ENCODE results near the gene MYO15A.

DNA sequence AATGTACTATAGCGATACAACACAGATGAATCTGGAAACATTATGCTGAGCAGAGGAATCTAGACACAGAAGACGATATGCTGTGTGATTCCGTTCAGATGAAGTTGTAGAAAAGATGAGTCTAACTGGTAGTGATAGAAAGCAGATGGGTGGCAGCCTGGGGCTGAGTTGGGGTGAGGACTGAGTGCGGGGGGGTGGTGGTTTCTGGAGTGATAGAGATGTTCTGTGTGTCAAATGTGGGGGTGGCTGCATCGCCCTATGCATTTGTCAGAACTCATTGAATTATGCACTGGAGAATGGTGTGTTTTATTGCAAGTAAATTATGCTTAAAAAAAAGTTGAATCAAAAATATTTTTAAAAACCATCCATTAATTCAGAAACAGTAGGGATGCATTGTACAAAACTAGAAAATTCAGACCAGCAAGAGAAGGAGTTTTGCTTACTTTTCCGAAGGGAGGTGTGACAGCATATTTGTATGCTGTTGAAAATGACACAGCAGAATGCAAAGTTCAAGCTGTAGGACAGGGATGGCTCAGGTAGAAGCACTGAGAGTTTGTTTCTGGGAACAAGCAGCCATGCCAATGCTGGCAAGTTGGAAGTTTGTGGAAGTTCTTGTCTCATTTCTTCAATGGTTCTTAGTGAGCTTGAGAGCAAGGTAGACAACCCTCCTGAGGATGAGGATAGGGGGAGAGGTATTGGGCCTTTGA lies 33.8 kb upstream of the MYO15A start:
- TF ChIP-seq, protein P1, sequence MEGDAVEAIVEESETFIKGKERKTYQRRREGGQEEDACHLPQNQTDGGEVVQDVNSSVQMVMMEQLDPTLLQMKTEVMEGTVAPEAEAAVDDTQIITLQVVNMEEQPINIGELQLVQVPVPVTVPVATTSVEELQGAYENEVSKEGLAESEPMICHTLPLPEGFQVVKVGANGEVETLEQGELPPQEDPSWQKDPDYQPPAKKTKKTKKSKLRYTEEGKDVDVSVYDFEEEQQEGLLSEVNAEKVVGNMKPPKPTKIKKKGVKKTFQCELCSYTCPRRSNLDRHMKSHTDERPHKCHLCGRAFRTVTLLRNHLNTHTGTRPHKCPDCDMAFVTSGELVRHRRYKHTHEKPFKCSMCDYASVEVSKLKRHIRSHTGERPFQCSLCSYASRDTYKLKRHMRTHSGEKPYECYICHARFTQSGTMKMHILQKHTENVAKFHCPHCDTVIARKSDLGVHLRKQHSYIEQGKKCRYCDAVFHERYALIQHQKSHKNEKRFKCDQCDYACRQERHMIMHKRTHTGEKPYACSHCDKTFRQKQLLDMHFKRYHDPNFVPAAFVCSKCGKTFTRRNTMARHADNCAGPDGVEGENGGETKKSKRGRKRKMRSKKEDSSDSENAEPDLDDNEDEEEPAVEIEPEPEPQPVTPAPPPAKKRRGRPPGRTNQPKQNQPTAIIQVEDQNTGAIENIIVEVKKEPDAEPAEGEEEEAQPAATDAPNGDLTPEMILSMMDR (IDR thresholded peaks at IDR 0.05; ENCODE audit: poor library complexity): no peak
- TF ChIP-seq EZH2 (IDR thresholded peaks at IDR 0.05; ENCODE audit: borderline replicate concordance) (no peak), EZH2phosphoT487 (IDR thresholded peaks at IDR 0.05; ENCODE audit: low read depth, severe bottlenecking, unreplicated experiment) (no peak)

Measured in hepatocyte (in vitro differentiated cells).